HG02981 (cell line): ENCODE measurements around the gene ETV3L.
A peak's percentile ranks its signal among the peaks of the same experiment; 100 is the strongest.
"Not testable (repeated sequence)": the region's sequence is repeated elsewhere in the genome, so short reads cannot be mapped to it uniquely, and the experiment has no call there.

Experiments used
- ATAC-seq: cut with Tn5 transposase; IDR thresholded peaks from one replicate; pipeline ENCODE4 v1.9.1; 2021; ENCODE audit warnings: mild to moderate bottlenecking, moderate library complexity; ENCODE audit not compliant: unreplicated experiment

ETV3L gene

DNA sequence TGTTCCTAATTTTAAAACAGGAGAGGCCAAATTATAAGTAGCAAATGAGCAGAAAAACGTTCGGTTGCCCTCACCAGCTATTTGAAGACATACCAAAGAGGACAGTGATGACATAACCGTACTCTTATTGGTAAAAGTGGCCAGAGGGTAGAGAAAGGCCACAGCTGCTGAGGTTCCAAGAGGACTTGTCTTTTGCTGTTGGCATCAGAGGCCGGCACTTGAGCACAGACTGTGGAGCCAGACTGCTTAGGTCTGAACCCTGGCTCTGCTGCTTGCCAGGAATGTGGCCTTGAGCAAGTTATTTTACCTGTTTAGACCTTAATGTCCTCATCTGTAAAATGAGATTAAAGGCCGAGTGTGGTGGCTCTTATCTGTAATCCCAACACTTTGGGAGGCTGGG lies 14.9 kb downstream of the ETV3L start:
- no peak for ATAC-seq

DNA sequence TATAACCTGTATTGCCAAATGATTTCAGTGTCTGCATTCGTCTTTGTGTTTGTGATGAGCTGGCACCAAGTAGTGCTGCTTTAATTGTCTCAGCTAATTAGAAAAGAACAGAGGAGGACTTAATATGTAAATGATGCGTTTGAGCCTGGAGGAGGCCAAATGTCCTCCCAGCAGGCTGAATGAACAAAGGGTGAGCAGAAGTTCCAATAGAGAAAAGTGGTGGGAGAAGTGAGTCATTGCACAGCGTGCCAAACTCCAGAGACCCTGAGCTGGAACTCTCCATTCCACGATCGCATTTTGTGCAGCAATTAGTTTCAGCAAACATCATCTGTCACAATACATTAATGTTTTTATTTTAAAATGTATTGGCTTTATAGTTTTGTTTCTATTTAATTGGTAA lies 17.9 kb downstream of the ETV3L start:
- ATAC-seq, result no peak

GRCh38 chr1:157080714-157081113 lies 18.9 kb downstream of the ETV3L start:
- ATAC-seq, result no peak

DNA sequence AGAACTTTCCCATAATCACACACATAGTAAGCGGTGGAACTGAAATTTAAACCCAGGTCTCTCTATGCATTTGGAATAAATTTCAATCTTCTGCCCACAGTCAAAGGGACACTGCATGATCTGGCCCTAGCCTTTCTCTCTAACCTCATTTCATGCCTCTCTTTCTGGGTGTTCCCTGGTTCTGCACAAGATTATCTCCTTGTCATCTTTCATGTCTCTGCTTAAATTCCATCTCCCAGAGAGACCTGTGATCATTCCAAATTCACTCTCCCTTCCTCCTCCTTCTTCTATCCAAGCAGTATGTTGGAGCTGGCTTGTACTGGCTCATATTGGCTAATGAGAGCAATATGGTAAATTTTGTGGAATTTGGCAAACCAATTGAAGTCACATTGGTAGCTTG lies 22.2 kb downstream of the ETV3L start:
- no peak for ATAC-seq

GRCh38 chr1:157073944-157074685 lies 25.5 kb downstream of the ETV3L start:
- no peak for ATAC-seq

DNA sequence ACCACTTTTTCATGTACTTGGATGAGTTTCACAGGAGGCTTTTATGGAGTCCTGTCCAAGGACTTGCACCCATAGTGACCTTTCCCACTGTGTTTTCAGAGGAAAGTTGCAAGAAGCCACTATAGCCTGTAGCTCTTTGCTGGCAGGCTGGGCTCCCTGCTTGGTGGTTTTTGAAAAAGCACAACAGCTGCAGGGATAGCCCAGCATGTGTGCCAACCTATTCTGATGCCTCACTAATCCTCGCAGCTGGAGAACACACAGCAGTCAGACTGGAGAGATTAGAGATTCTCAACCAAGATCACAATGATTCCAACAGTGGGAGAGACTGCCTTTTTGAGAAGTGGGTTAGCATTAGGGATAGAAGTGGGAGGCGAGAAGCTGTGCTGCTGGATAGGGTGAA lies 30.0 kb downstream of the ETV3L start:
- ATAC-seq, result no peak

DNA sequence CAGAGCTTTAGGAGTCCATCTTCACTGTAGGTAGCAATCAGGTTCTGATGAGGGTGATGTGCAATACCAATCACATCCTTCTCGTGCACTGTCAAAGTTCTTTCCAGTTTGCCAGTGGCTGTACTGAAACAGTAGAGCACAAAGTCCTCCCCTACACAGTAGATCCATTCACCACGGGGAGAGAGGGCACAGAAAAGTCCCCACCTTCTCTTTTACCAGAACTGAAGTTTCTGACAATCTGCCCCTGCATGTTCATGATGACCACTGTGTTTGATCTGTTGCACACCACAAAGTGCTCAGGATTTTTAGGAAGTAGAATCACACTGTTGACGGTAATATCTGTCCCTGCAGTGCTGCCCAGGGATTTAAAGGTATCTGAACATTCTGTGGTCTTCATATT lies 40.4 kb downstream of the ETV3L start:
- not testable (repeated sequence) for ATAC-seq

GRCh38 chr1:157056269-157056668 lies 43.3 kb downstream of the ETV3L start:
- ATAC-seq, result no peak

GRCh38 chr1:157055729-157056128 lies 43.9 kb downstream of the ETV3L start:
- not testable (repeated sequence) for ATAC-seq

DNA sequence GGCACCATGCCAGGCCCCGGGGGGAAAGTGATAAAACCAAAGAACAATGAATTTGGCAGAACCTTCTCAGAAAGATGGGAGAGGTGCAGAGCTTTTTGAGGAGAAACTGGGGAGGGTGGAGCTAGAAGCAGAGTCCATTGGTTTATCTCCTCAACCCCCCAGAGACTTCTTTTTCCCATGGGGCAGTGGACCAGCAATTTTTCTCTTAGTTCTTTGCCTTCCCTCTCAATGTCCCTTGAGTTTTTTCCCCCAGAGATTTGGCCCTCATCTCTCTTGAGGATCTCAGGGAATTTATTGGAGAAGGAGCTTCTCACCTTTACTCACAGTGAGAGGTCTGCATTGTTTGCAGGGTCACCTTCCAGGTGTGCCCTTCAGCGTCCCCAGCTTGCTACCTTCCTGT lies 48.8 kb downstream of the ETV3L start:
- no peak for ATAC-seq

DNA sequence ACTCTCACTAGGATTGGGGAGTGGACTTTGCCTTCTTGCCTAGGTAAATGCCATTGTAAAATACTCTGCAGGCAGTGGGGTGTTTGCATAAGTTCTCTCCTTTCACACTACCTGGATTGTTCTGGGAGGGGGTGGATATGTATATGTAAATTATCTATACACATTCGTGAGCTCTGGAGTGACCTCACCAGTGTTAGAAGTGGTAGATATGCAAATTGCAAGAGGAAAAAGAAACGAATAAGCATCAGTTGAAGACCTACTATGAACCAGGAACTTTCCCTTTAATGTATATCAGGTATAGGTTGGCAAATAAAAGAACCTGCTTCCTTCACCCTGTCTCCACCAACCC lies 52.6 kb downstream of the ETV3L start:
- no peak for ATAC-seq

- ATAC-seq, result peak; percentile 70
Observed at GRCh38 chr1:157045250-157046218, 54.1 kb downstream of the ETV3L start, which contains the start of gene ARHGEF11. Gene ARHGEF11 (minus strand): TSS chr1:157045742. CDS start chr1:157044330, 1,412 bp downstream.

GRCh38 chr1:157044326-157044725 lies 55.3 kb downstream of the ETV3L start:
- no peak for ATAC-seq

- ATAC-seq, result no peak
Observed at GRCh38 chr1:157043685-157044084, 55.9 kb downstream of the ETV3L start.

GRCh38 chr1:157042846-157043245 lies 56.8 kb downstream of the ETV3L start:
- no peak for ATAC-seq
